Natural killer cell (primary cell): ENCODE measurements around the gene PCDHGA4. TPM values are rescaled to one million over a fixed set of nuclear protein-coding genes. Genes with fewer than 3 reads are reported as not detected.

Experiments
- ATAC-seq, 3 donors: fragments of 150-1000 bp in 2 of 3; fragments of 200-7000 bp in 1 of 3; cut with Tn5 transposase; 1 replicate in 1 of 3; 2 replicates in 2 of 3; pipeline ENCODE4 v1.10.0; 2021; ENCODE audit warnings: mild to moderate bottlenecking in 2 of 3, moderate library complexity in 2 of 3
- DNase-seq, 2 donors: peaks; one replicate each; pipeline versions ENCODE4 v3.0.0 to v3.0.0-alpha.2; 2013 to 2021; ENCODE audit warnings: mixed read lengths in 1 of 2
- H3K27ac ChIP-seq: one replicate; pipeline ENCODE4 v1.5.1; 2013; ENCODE audit warnings: mild to moderate bottlenecking, low read length
- H3K27me3 ChIP-seq: one replicate; pipeline ENCODE4 v1.6.1; 2013; ENCODE audit warnings: low read length; ENCODE audit not compliant: control insufficient read depth, insufficient read depth
- H3K36me3 ChIP-seq: one replicate; pipeline ENCODE4 v1.6.1; 2013; ENCODE audit warnings: low read length; ENCODE audit not compliant: control insufficient read depth, insufficient read depth
- H3K4me1 ChIP-seq: one replicate; pipeline ENCODE4 v1.6.1; 2013; ENCODE audit warnings: low read length; ENCODE audit not compliant: control insufficient read depth, insufficient read depth
- H3K4me3 ChIP-seq: one replicate; pipeline ENCODE4 v1.5.1; 2013; ENCODE audit warnings: low read length
- H3K9me3 ChIP-seq: one replicate; pipeline ENCODE4 v1.6.1; 2013; ENCODE audit warnings: low read length; ENCODE audit not compliant: control insufficient read depth, insufficient read depth
- H3K27ac Mint-ChIP-seq, 2 donors: one replicate each; pipeline ENCODE4 v1.8.0; 2022; ENCODE audit warnings: mild to moderate bottlenecking in 2 of 2, mixed read lengths in 2 of 2, moderate library complexity in 1 of 2
- H3K27me3 Mint-ChIP-seq, 2 donors: one replicate each; pipeline ENCODE4 v1.8.0; 2022; ENCODE audit warnings: low read depth in 2 of 2, mixed read lengths in 2 of 2
- H3K36me3 Mint-ChIP-seq: one replicate; pipeline ENCODE4 v1.8.0; 2022; ENCODE audit warnings: mixed read lengths
- H3K4me1 Mint-ChIP-seq, 2 donors: one replicate each; pipeline ENCODE4 v1.8.0; 2022; ENCODE audit warnings: mixed read lengths in 2 of 2
- H3K4me3 Mint-ChIP-seq: one replicate; pipeline ENCODE4 v1.8.0; 2022; ENCODE audit warnings: mild to moderate bottlenecking, moderate library complexity, mixed read lengths
- H3K9me3 Mint-ChIP-seq, 2 donors: one replicate each; pipeline ENCODE4 v1.8.0; 2022; ENCODE audit warnings: mixed read lengths in 2 of 2
- CTCF ChIP-seq: fragments of 200-600 bp; IDR thresholded peaks from one replicate; pipeline ENCODE4 v1.8.0; 2022; ENCODE audit warnings: antibody characterized with exemption
- WGBS: methylation state at CpG from one replicate; pipeline ENCODE4 v1.1.7; 2013; ENCODE audit warnings: missing lambda C conversion rate; ENCODE audit not compliant: insufficient coverage; 5-methylcytosine and 5-hydroxymethylcytosine counted together
- intact Hi-C: fragments of 100-400 bp; cut with micrococcal nuclease; formaldehyde crosslinking; loops from one replicate; pipeline ENCODE4 v1.14.2; 2022
- total RNA-seq, 4 donors: library from RNA; stranded (reverse); fragments of 120-200 nt in 1 of 4; gene quantifications; one replicate each; pipeline versions ENCODE4 v1.2.3 to v1.2.4, GENCODE V29; 2013 to 2022

PCDHGA4 gene
- total RNA-seq, 3 donors from 2014 or later (not counting 1 experiment from before 2014, with no cell fraction given) = 0.24 to 0.30 TPM; not detected in 1

GRCh38 chr5:141359790-141360426 is 5.1 kb downstream of the PCDHGA4 start, which contains the start of gene PCDHGB2:
TSS of gene PCDHGB2 (plus strand) at chr5:141359994. CDS start at chr5:141360136, 142 bp downstream.
- Mint-ChIP-seq H3K4me1 (peaks cover 5% of the 10 kb centered on the region in 2 donors), H3K27ac (peak within 1 kb of the TSS; percentile 5 to 62), H3K27me3 (peaks cover 57 to 77% of the 10 kb centered on the region in 2 donors), H3K36me3 (peaks cover 35% of the 10 kb centered on the region), H3K9me3 (peaks cover 4 to 10% of the 10 kb centered on the region in 2 donors), H3K4me3 (peak within 1 kb of the TSS; percentile 89)
- peak in 2 of 3 donors; percentile 56 to 69 for ATAC-seq
- Histone ChIP-seq H3K4me1 (peaks cover 4% of the 10 kb centered on the region), H3K27me3 (peaks cover 62% of the 10 kb centered on the region), H3K27ac (no peak within 1 kb of the TSS), H3K9me3 (peaks cover 35% of the 10 kb centered on the region), H3K4me3 (peak within 1 kb of the TSS; percentile 26), H3K36me3 (no peaks in the 10 kb centered on the region)
- 26% methylated on average over 24 of the region's 24 CpGs for WGBS
- TF ChIP-seq CTCF = peak; percentile 36
- peak in 1 of 2 donors; percentile 61 for DNase-seq
- intact Hi-C loops = no loop called here

DNA sequence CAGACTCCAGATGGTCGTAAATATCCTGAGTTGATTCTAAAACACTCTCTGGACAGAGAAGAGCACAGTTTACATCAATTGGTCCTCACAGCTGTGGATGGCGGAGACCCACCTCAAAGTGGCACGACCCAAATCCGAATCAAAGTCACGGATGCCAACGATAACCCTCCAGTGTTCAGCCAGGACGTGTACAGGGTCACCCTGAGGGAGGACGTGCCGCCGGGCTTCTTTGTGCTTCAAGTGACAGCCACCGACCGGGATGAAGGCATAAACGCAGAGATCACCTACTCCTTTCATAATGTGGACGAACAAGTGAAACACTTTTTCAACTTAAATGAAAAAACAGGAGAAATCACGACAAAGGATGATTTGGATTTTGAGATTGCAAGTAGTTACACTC is 5.9 kb downstream of the PCDHGA4 start:
- TF ChIP-seq CTCF = no peak
- no peak overlapping the region for H3K27ac Mint-ChIP-seq

GRCh38 chr5:141362719-141363118 is 7.9 kb downstream of the PCDHGA4 start:
- no peak for DNase-seq
- H3K4me3 ChIP-seq = no peak overlapping the region
- H3K4me1 ChIP-seq = no peaks in the 10 kb centered on the region
- no peak for TF ChIP-seq CTCF
- H3K27me3 ChIP-seq = peaks cover 65% of the 10 kb centered on the region
- intact Hi-C loops = no loop called here
- peaks cover 47% of the 10 kb centered on the region for H3K9me3 ChIP-seq
- no peak overlapping the region for H3K27ac Mint-ChIP-seq
- H3K36me3 ChIP-seq = no peaks in the 10 kb centered on the region
- H3K27ac ChIP-seq = no peak overlapping the region
- ATAC-seq = no peak
- no peak overlapping the region for H3K4me3 Mint-ChIP-seq
- peaks cover 4 to 10% of the 10 kb centered on the region in 2 donors for H3K9me3 Mint-ChIP-seq
- peaks cover 5% of the 10 kb centered on the region in 2 donors for H3K4me1 Mint-ChIP-seq
- H3K27me3 Mint-ChIP-seq = peaks cover 57 to 82% of the 10 kb centered on the region in 2 donors
- H3K36me3 Mint-ChIP-seq = peaks cover 43% of the 10 kb centered on the region

More for the DNA sequence above, 5.9 kb downstream of the PCDHGA4 start:
- H3K9me3 ChIP-seq = peaks cover 40% of the 10 kb centered on the region
- Mint-ChIP-seq H3K4me3 (no peak overlapping the region), H3K36me3 (peaks cover 43% of the 10 kb centered on the region), H3K27me3 (peaks cover 59 to 80% of the 10 kb centered on the region in 2 donors), H3K4me1 (peaks cover 5% of the 10 kb centered on the region in 2 donors), H3K9me3 (peaks cover 4 to 10% of the 10 kb centered on the region in 2 donors)
- ATAC-seq (no peak), DNase-seq (no peak)
- no peaks in the 10 kb centered on the region for H3K36me3 ChIP-seq
- no peak overlapping the region for H3K27ac ChIP-seq
- 46% methylated on average over 13 of the region's 15 CpGs for WGBS
- no peaks in the 10 kb centered on the region for H3K4me1 ChIP-seq
- no peak overlapping the region for H3K4me3 ChIP-seq
- intact Hi-C loops = no loop called here
- H3K27me3 ChIP-seq = peaks cover 63% of the 10 kb centered on the region
